Epithelial cell of prostate (primary cell): Measurements from ENCODE around the gene CNIH2.
"Not testable (repeated sequence)": the region's sequence is repeated elsewhere in the genome, so short reads cannot be mapped to it uniquely, and the experiment has no call there.

Experiments used
- DNase-seq: peaks from one replicate; pipeline ENCODE4 v3.0.0-alpha.2; 2011; ENCODE audit warnings: low read depth, low spot score
- H3K27ac ChIP-seq: fragments of 450-650 bp; 2 replicates; pipeline ENCODE4 v1.5.1; 2017; ENCODE audit warnings: mild to moderate bottlenecking

Gene CNIH2

DNA sequence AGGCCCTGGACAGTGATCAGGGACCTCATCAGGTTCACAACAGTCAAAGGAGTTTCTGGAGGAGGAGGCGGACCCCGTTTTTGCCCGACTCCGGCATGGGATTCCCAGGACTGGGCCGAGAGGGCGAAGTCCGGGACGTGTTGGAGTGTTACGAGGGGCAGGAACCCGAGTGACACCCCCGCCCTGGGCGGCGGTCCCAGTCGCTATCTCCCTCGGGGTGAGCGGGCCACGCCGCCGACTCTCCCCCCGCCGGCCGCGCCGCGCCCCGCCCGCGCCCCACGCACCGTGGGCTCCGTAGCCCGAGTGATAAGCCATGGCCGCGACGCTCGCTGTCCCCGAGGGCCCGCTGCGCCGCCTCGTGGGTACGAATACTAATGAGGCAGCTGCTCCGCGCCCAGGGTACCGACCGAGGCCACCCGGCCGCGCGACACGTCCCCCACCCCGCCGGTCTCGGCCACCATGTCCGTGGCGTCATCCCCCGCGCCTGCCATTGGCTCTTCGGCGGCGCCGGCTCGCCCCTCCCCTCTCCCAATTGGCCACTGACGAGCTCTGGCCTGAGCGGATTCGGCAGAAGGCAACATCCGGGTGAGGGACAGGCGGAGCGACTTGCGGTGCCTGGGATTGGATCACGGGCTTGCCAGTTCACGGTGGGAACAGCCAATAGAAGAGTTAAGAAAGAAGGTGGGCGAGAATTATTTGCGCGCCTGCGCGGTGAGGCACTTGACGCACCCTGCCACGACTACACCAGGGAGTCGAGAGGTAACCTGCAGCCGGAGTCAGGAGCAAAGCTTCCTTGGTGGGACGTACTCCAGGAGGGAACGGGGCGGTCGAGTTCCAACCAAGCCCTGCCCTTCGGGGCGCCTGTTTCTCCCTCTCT lies 10.9 kb downstream of the CNIH2 start, which contains the start of gene YIF1A:
TSS of gene YIF1A (minus strand) at position 473 of the 877 bp plus-strand sequence. CDS start at position 315, 158 bp downstream.
- DNase-seq: peak; percentile 99
- peak within 1 kb of the TSS; percentile 77 for H3K27ac ChIP-seq

DNA sequence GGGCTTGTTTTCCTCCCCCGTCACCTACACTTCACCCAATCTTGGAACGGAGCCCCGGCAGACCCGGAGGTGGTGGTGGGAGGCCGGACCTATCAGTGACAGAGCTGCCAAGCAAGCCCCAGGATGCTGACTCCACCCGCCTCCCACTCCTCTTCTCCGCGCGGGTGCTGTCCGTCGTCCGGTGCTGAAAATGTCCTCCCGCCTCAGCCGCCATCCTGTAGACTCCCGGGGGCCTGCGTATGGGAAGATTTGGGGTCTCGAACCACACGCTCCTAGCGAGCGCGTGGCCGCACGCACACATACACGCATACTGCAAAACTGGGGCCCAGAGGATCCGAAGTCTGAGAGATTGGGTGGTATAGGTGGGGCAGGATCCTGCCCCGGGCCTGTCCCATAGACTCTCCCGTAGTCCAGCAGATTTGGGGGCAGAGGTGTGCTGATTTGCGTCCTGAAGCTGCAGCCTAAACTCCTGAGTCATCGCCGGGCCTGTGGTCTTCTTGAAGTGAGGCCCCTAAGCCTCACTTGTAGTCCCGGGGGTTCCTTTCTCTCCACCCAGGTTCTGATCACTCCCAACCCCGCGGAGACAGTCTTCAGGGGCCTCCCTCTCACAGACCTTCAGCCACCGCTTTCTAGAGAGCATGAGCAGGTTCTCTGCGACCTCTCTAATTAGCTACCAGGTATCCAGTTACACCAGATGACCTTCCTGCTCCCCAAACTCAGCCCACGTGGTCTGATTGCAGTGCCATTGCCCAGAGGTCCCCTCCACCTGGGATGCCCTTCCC lies 11.8 kb downstream of the CNIH2 start:
- H3K27ac ChIP-seq: peak overlapping the region; percentile 77
- peak; percentile 18 for DNase-seq

DNA sequence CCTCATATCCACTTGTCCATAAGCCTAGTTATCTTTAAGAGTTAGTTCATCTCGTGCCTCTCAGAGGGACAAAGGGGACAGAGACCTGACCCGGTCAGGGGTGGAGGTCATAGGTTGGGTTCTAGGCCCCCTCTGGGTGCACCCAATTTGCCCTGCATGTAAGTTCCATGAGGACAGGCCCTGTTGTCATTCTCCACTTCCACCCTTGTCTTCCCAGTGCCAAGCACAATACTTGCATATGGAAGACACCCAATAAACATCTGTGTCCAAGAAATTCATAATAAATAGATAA lies 12.3 kb downstream of the CNIH2 start:
- no peak for DNase-seq
- H3K27ac ChIP-seq: no peak overlapping the region

DNA sequence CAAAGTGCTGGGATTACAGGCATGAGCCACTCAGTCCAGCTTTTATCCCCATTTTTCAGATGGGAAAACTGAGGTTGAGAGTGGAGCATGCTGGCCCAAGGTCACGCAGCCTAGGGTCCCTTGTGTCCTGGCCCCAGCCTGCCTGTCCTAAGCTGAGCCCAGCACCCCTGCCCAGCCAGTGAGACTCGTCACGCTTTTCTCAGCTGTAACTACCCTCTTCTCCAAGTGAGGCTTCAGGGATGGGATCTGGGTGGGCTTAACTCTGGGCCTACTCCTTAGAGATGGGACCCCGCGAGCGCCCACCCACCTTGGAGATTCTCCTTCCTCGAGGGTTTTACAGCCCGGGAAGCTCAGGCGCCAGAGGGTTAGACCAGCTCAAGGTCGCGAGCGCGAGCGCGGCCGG lies 13.3 kb downstream of the CNIH2 start:
- H3K27ac ChIP-seq: no peak overlapping the region
- DNase-seq: no peak

GRCh38 chr11:66291706-66292542 lies 13.9 kb downstream of the CNIH2 start, which contains the start of gene TMEM151A:
Gene TMEM151A (plus strand): TSS chr11:66291894. CDS start chr11:66292014, 120 bp downstream.
- no peak for DNase-seq
- no peak within 1 kb of the TSS for H3K27ac ChIP-seq

- no peak overlapping the region for H3K27ac ChIP-seq
- no peak for DNase-seq
These were observed 14.8 kb downstream of the CNIH2 start for GRCh38 chr11:66292543-66293332.

DNA sequence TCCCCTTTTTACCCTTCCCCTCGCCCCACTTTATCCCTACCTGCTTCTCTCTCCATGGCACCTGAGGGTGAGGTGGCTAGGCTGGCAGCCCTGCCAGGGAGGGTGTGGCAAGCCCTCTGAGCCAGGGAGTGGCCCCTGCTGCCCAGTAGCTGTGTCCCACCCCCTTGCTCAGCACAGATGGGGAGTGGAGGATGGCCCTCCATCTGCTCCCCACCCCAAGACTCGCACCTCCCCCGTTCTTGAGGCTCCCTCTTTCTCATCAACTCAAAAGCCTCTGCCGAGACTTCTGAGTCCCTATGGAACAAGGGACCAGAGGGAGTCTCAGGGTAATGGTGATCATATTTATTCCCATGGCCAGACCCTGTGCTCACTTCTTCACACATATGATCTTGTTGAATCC lies 15.4 kb downstream of the CNIH2 start:
- no peak for DNase-seq
- H3K27ac ChIP-seq: no peak overlapping the region

- H3K27ac ChIP-seq: no peak overlapping the region
- no peak for DNase-seq
These were observed 16.0 kb downstream of the CNIH2 start for GRCh38 chr11:66293777-66294625.

GRCh38 chr11:66294626-66295620 lies 16.9 kb downstream of the CNIH2 start:
- no peak overlapping the region for H3K27ac ChIP-seq
- DNase-seq: no peak

DNA sequence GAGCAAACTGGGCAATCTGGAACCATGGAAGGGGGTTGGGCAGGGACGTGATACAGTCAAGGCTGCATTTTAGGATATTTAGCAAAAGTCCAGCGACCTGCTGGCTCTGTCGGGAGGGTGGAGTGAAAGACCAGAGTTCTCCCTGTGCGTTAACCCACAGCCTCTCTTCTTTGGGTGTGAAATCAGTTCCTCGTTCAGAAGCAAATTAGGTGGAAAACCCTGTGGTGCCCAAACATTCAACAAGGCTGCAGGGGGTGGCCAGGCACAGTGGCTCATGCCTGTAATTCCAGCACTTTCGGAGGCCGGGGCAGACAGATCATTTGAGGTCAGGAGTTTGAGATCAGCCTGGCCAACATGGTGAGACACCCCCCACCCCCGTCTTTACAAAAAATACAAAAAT lies 19.6 kb downstream of the CNIH2 start:
- no peak overlapping the region for H3K27ac ChIP-seq
- DNase-seq: no peak

- no peak for DNase-seq
- no peak overlapping the region for H3K27ac ChIP-seq
These were observed 21.2 kb downstream of the CNIH2 start for GRCh38 chr11:66299186-66299585.

DNA sequence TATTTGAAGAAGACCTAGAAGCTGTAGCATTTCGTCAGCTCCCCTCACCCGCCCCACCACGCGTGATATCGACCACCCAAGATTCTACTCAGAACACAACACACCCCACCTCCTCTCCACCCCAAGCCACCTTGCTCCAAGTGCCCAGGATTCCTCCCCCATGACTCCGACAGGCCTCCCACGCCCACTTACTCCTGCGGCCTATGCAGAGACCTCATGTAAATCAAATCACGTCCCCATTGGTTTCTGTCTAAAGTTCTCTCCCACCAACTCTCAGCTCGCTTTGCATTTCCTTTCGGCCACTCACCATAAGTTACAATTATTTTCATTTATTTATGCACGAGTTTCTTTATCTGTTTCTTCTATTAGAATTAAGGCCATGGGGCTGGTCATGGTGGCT lies 24.7 kb downstream of the CNIH2 start:
- no peak overlapping the region for H3K27ac ChIP-seq
- no peak for DNase-seq

DNA sequence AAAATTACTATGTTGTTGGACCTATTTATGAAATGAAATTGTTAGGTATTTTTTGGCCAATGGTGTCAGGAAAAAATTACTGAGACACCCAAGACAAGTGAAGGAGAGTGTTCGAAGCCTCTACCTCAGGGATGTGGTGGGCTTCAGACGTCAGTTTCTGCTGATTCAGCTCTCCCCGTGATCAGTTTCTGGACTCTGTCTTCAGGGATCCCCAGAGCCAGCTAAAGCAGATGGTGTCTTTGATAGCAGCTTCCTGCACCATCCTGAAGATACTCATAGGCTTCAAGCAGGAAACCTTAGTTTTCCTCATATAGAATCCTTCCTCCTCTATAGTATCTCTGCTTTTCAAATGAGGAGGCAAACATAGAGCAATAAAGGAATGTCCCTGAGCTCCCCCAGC lies 31.5 kb downstream of the CNIH2 start:
- no peak overlapping the region for H3K27ac ChIP-seq
- DNase-seq: no peak

DNA sequence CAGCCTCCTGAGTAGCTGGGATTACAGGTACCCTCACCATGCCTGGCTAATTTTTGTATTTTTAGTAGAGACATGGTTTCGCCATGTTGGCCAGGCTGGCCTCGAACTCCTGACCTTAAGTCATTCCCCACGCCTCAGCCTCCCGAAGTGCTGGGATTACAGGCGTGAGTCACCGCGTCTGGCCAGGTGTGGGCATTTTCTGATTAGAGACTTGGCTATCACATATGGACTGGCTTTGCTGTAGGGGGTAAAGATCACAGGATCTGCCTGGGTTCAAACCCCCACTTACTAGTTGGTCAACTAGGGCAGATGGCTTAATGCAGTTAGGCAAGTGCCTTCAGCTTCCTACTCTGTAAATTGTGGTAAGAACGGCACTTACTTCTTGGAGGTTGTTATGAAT lies 32.3 kb downstream of the CNIH2 start:
- H3K27ac ChIP-seq: no peak overlapping the region
- no peak for DNase-seq

- not testable (repeated sequence) for H3K27ac ChIP-seq, DNase-seq
These were observed 32.9 kb downstream of the CNIH2 start for GRCh38 chr11:66310803-66311440.

- H3K27ac ChIP-seq: peak overlapping the region; percentile 56
- DNase-seq: no peak
These were observed 33.5 kb downstream of the CNIH2 start for GRCh38 chr11:66311470-66311964.

- peak overlapping the region; percentile 56 for H3K27ac ChIP-seq
- DNase-seq: peak; percentile 60
These were observed 34.1 kb downstream of the CNIH2 start for GRCh38 chr11:66311965-66312548.
